SU-DHL-6 (cell line): ENCODE results near the gene IQCN.
A peak's percentile ranks its signal among the peaks of the same experiment; 100 is the strongest.

ENCODE experiments used
- CTCF ChIP-seq: fragments of 200-600 bp; sonication (generic); IDR thresholded peaks from one replicate; pipeline ENCODE4 v1.5.1; 2017; ENCODE audit warnings: antibody characterized with exemption, mild to moderate bottlenecking, low read length, moderate library complexity; ENCODE audit not compliant: insufficient read depth, poor library complexity, severe bottlenecking
- EZH2phosphoT487 ChIP-seq: fragments of 200-600 bp; sonication (generic), shearing (Covaris generic); conservative IDR thresholded peaks from 2 replicates; pipeline ENCODE4 v1.6.1; 2018; ENCODE audit warnings: mild to moderate bottlenecking, antibody characterized with exemption, low read length, moderate library complexity, mixed read lengths

- peak; percentile 85 for TF ChIP-seq CTCF
- TF ChIP-seq EZH2phosphoT487 = no peak
These were observed 44.8 kb downstream of the IQCN start for GRCh38 chr19:18229474-18229873.
